ENCODE results near the gene NFXL1. TPM values are rescaled to one million over a fixed set of nuclear protein-coding genes. Genes with fewer than 3 reads are reported as not detected.
"Not testable (repeated sequence)": the region's sequence is repeated elsewhere in the genome, so short reads cannot be mapped to it uniquely, and the experiment has no call there.

The NFXL1 gene
- total RNA-seq, 3 donors from 2014 or later = 7.7 to 11.0 (median 10.5) TPM

- H3K4me3 Mint-ChIP-seq; ATAC-seq; H3K36me3 Mint-ChIP-seq (ENCODE audit: insufficient read depth): not testable (repeated sequence)
Measured at GRCh38 chr4:47917163-47917562, 2.8 kb upstream of the NFXL1 start.

GRCh38 chr4:47915378-47915777 lies 995 bp upstream of the NFXL1 start:
- DNase-seq (no peak), ATAC-seq (no peak)
- Mint-ChIP-seq H3K27me3 (ENCODE audit: low read depth) (no peaks in the 10 kb centered on the region), H3K4me1 (ENCODE audit: low read depth) (peaks cover 30% of the 10 kb centered on the region), H3K4me3 (peak overlapping the region; percentile 96), H3K9me3 (no peaks in the 10 kb centered on the region), H3K36me3 (ENCODE audit: insufficient read depth) (peaks cover 11% of the 10 kb centered on the region)

More at GRCh38 chr4:47917163-47917562, 2.8 kb upstream of the NFXL1 start:
- H3K4me1 Mint-ChIP-seq (ENCODE audit: low read depth) = peaks cover 21% of the 10 kb centered on the region
- DNase-seq; H3K9me3 Mint-ChIP-seq; H3K27me3 Mint-ChIP-seq (ENCODE audit: low read depth): not testable (repeated sequence)

- peaks cover 11% of the 10 kb centered on the region for H3K36me3 Mint-ChIP-seq (ENCODE audit: insufficient read depth)
- ATAC-seq (no peak), DNase-seq (no peak)
- peaks cover 31% of the 10 kb centered on the region for H3K4me1 Mint-ChIP-seq (ENCODE audit: low read depth)
- no peaks in the 10 kb centered on the region for H3K9me3 Mint-ChIP-seq
- peak overlapping the region; percentile 96 for H3K4me3 Mint-ChIP-seq
- no peaks in the 10 kb centered on the region for H3K27me3 Mint-ChIP-seq (ENCODE audit: low read depth)
Measured at GRCh38 chr4:47914926-47915237, 499 bp upstream of the NFXL1 start.

GRCh38 chr4:47913861-47914219 lies 543 bp downstream of the NFXL1 start:
- no peaks in the 10 kb centered on the region for H3K9me3 Mint-ChIP-seq
- peak; percentile 21 to 23 for ATAC-seq

GRCh38 chr4:47913330-47913729 lies 1.1 kb downstream of the NFXL1 start:
- Mint-ChIP-seq H3K36me3 (ENCODE audit: insufficient read depth) (peaks cover 17% of the 10 kb centered on the region), H3K9me3 (no peaks in the 10 kb centered on the region), H3K4me1 (ENCODE audit: low read depth) (peaks cover 32% of the 10 kb centered on the region), H3K27me3 (ENCODE audit: low read depth) (no peaks in the 10 kb centered on the region), H3K4me3 (peak overlapping the region; percentile 96)
- no peak for DNase-seq
- ATAC-seq = no peak

More at GRCh38 chr4:47913861-47914219, 543 bp downstream of the NFXL1 start:
- Mint-ChIP-seq H3K4me3 (peak overlapping the region; percentile 96), H3K36me3 (ENCODE audit: insufficient read depth) (peaks cover 16% of the 10 kb centered on the region), H3K4me1 (ENCODE audit: low read depth) (peaks cover 31% of the 10 kb centered on the region), H3K27me3 (ENCODE audit: low read depth) (no peaks in the 10 kb centered on the region)
- DNase-seq = peak; percentile 31

- H3K9me3 Mint-ChIP-seq = no peaks in the 10 kb centered on the region
- no peak overlapping the region for H3K4me3 Mint-ChIP-seq
- ATAC-seq (no peak), DNase-seq (no peak)
- peaks cover 30% of the 10 kb centered on the region for H3K36me3 Mint-ChIP-seq (ENCODE audit: insufficient read depth)
- H3K4me1 Mint-ChIP-seq (ENCODE audit: low read depth) = peaks cover 15% of the 10 kb centered on the region
- H3K27me3 Mint-ChIP-seq (ENCODE audit: low read depth) = no peaks in the 10 kb centered on the region
Measured at GRCh38 chr4:47907089-47907646, 7.2 kb downstream of the NFXL1 start.

GRCh38 chr4:47899639-47900038 lies 14.7 kb downstream of the NFXL1 start:
- Mint-ChIP-seq H3K4me3 (no peak overlapping the region), H3K4me1 (ENCODE audit: low read depth) (no peaks in the 10 kb centered on the region), H3K27me3 (ENCODE audit: low read depth) (no peaks in the 10 kb centered on the region), H3K36me3 (ENCODE audit: insufficient read depth) (peaks cover 49% of the 10 kb centered on the region), H3K9me3 (no peaks in the 10 kb centered on the region)
- DNase-seq (no peak), ATAC-seq (no peak)

- peak; percentile 53 to 59 for ATAC-seq
Measured at GRCh38 chr4:47891928-47892327, 22.5 kb downstream of the NFXL1 start.

GRCh38 chr4:47882228-47882627 lies 32.2 kb downstream of the NFXL1 start:
- Mint-ChIP-seq H3K36me3 (ENCODE audit: insufficient read depth) (peaks cover 40% of the 10 kb centered on the region), H3K9me3 (no peaks in the 10 kb centered on the region), H3K4me1 (ENCODE audit: low read depth) (peaks cover 1% of the 10 kb centered on the region), H3K27me3 (ENCODE audit: low read depth) (no peaks in the 10 kb centered on the region), H3K4me3 (no peak overlapping the region)
- DNase-seq (no peak), ATAC-seq (no peak)

More at GRCh38 chr4:47891928-47892327, 22.5 kb downstream of the NFXL1 start:
- peaks cover 41% of the 10 kb centered on the region for H3K36me3 Mint-ChIP-seq (ENCODE audit: insufficient read depth)
- no peaks in the 10 kb centered on the region for H3K27me3 Mint-ChIP-seq (ENCODE audit: low read depth)
- DNase-seq = no peak
- H3K4me1 Mint-ChIP-seq (ENCODE audit: low read depth) = peaks cover 10% of the 10 kb centered on the region
- no peaks in the 10 kb centered on the region for H3K9me3 Mint-ChIP-seq
- H3K4me3 Mint-ChIP-seq = no peak overlapping the region

GRCh38 chr4:47879458-47879857 lies 34.9 kb downstream of the NFXL1 start:
- H3K4me3 Mint-ChIP-seq = no peak overlapping the region
- H3K27me3 Mint-ChIP-seq (ENCODE audit: low read depth) = no peaks in the 10 kb centered on the region
- peaks cover 3% of the 10 kb centered on the region for H3K4me1 Mint-ChIP-seq (ENCODE audit: low read depth)
- no peaks in the 10 kb centered on the region for H3K9me3 Mint-ChIP-seq
- DNase-seq (no peak), ATAC-seq (no peak)
- peaks cover 53% of the 10 kb centered on the region for H3K36me3 Mint-ChIP-seq (ENCODE audit: insufficient read depth)

GRCh38 chr4:47876784-47877546 lies 37.4 kb downstream of the NFXL1 start:
- peaks cover 10% of the 10 kb centered on the region for H3K4me1 Mint-ChIP-seq (ENCODE audit: low read depth)
- H3K36me3 Mint-ChIP-seq (ENCODE audit: insufficient read depth) = peaks cover 55% of the 10 kb centered on the region
- no peak overlapping the region for H3K4me3 Mint-ChIP-seq
- DNase-seq (no peak), ATAC-seq (no peak)
- H3K27me3 Mint-ChIP-seq (ENCODE audit: low read depth) = no peaks in the 10 kb centered on the region
- H3K9me3 Mint-ChIP-seq = peaks cover 4% of the 10 kb centered on the region

GRCh38 chr4:47876310-47876709 lies 38.1 kb downstream of the NFXL1 start:
- H3K4me3 Mint-ChIP-seq = no peak overlapping the region
- DNase-seq (no peak), ATAC-seq (no peak)
- H3K27me3 Mint-ChIP-seq (ENCODE audit: low read depth) = no peaks in the 10 kb centered on the region
- peaks cover 10% of the 10 kb centered on the region for H3K4me1 Mint-ChIP-seq (ENCODE audit: low read depth)
- peaks cover 4% of the 10 kb centered on the region for H3K9me3 Mint-ChIP-seq
- peaks cover 53% of the 10 kb centered on the region for H3K36me3 Mint-ChIP-seq (ENCODE audit: insufficient read depth)

GRCh38 chr4:47873877-47874541 lies 40.4 kb downstream of the NFXL1 start:
- Mint-ChIP-seq H3K36me3 (ENCODE audit: insufficient read depth) (peaks cover 65% of the 10 kb centered on the region), H3K4me1 (ENCODE audit: low read depth) (peaks cover 9% of the 10 kb centered on the region), H3K9me3 (peaks cover 4% of the 10 kb centered on the region), H3K27me3 (ENCODE audit: low read depth) (no peaks in the 10 kb centered on the region), H3K4me3 (no peak overlapping the region)
- peak; percentile 82 to 87 for ATAC-seq
- DNase-seq = no peak

GRCh38 chr4:47863486-47863885 lies 50.9 kb downstream of the NFXL1 start:
- DNase-seq = no peak
- H3K27me3 Mint-ChIP-seq (ENCODE audit: low read depth) = no peaks in the 10 kb centered on the region
- H3K4me1 Mint-ChIP-seq (ENCODE audit: low read depth) = no peaks in the 10 kb centered on the region
- peaks cover 26% of the 10 kb centered on the region for H3K36me3 Mint-ChIP-seq (ENCODE audit: insufficient read depth)
- ATAC-seq = no peak
- no peak overlapping the region for H3K4me3 Mint-ChIP-seq
- H3K9me3 Mint-ChIP-seq = no peaks in the 10 kb centered on the region

GRCh38 chr4:47862297-47862696 lies 52.1 kb downstream of the NFXL1 start:
- Mint-ChIP-seq H3K9me3 (no peaks in the 10 kb centered on the region), H3K4me3 (no peak overlapping the region), H3K27me3 (ENCODE audit: low read depth) (no peaks in the 10 kb centered on the region), H3K36me3 (ENCODE audit: insufficient read depth) (peaks cover 22% of the 10 kb centered on the region), H3K4me1 (ENCODE audit: low read depth) (no peaks in the 10 kb centered on the region)
- DNase-seq (no peak), ATAC-seq (no peak)
